DOHH2 (cell line): ENCODE results near the gene RELA.
"Not testable (repeated sequence)": the region's sequence is repeated elsewhere in the genome, so short reads cannot be mapped to it uniquely, and the experiment has no call there.

Source experiments
- CTCF ChIP-seq: fragments of 200-600 bp; sonication (generic); IDR thresholded peaks from one replicate; pipeline ENCODE4 v1.5.1; 2014; ENCODE audit warnings: antibody characterized with exemption, mild to moderate bottlenecking, low read depth, low read length; ENCODE audit not compliant: poor library complexity, severe bottlenecking
- EZH2phosphoT487 ChIP-seq: fragments of 200-600 bp; sonication (generic); IDR thresholded peaks from 2 replicates; pipeline ENCODE4 v1.6.1; 2017; ENCODE audit warnings: borderline replicate concordance, mild to moderate bottlenecking, antibody characterized with exemption, low read length, moderate library complexity, mixed read lengths

- not testable (repeated sequence) for TF ChIP-seq CTCF, EZH2phosphoT487
Observed at GRCh38 chr11:65683480-65683879, 20.8 kb upstream of the RELA start.
